Activated CD4-positive, alpha-beta T cell treated with anti-CD3 and anti-CD28 coated beads, Interleukin-2, amount 50 U/mL, for 16 hours (primary cell): Measurements from ENCODE around the gene PROZ.
"Not testable (repeated sequence)": the region's sequence is repeated elsewhere in the genome, so short reads cannot be mapped to it uniquely, and the experiment has no call there.

Experiments
- DNase-seq: peaks from one replicate; pipeline ENCODE4 v3.0.0-alpha.2; 2020

The PROZ gene

GRCh38 chr13:113158946-113159345 is 498 bp downstream of the PROZ start:
- no peak for DNase-seq

DNA sequence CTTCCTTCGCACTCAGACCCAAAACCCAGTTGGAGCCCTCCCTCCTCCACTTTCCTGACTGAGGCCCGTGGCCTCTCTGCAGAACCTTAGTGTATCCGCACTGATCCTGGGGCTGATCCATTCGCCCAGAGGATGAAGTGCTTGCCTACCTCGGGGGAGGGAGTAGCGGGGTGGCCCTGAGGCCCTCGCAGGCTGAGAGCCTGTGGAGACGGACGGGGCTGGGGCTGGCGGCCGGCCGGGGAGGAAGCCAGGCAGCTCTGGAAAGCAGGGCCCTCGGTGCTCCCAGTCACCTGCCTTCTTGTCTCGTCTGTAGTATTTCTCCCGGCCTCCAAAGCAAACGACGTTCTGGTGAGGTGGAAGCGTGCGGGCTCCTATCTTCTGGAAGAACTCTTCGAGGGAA is 1.3 kb downstream of the PROZ start:
- no peak for DNase-seq

DNA sequence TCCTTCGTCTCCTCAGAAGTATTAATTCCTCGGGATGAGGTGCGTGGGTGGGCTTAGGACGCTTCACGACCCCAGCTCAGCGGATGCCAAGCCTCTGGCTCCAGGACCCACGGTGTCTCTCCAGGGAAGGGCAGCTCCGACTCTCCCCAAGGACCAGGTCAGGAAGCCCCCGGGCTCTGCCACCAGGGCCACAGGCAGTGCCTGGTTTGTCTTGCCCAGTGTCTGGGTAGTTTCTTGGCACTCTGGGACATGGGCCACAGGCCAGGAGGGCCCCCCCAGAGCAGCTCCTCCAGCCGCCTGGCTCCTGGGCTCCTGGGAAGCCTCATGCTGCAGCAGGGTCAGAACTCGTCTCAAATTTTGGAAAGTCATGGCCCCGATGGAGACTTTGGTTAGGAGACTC is 2.5 kb downstream of the PROZ start:
- DNase-seq = no peak

GRCh38 chr13:113161433-113161832 is 3.0 kb downstream of the PROZ start:
- DNase-seq = no peak

GRCh38 chr13:113161975-113162374 is 3.5 kb downstream of the PROZ start:
- DNase-seq = not testable (repeated sequence)

DNA sequence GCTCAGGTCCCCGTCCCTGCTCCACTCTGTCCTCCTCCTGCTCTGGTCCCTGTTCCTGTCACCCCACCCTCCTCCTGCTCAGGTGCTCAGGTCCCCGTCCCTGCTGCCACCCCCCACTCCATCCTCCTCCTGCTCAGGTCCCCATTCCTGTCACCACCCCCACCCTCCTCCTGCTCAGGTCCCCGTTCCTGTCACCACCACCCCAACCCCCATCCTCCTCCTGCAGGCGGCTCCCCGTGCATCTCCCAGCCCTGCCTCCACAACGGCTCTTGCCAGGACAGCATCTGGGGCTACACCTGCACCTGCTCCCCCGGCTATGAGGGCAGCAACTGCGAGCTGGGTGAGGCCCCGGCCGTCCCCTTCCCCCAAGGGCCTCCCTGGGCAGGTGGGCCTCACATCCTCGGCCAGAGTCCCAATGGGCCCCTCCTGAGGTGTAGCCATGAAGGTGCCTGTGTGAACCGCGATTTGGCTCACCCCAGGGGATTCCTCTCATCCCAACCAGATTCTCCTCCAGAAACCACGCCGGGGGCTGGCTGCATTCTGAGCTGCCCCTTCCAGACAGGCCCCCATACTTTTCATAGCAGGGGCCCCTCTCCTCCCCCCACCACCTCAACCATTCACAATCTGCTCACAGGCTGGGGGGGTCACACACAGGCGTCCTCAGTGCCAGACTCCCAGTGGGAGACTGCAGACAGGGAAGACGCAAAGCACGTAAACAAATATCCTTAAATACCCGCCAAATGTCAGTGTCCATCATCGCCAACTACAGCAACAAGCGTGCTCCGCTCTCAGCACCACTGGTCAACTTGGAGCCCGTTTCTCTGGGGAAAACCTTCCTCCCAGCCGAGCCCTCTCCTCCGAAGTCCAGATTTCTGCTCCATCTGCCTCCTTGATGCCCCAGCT is 4.6 kb downstream of the PROZ start:
- no peak for DNase-seq

DNA sequence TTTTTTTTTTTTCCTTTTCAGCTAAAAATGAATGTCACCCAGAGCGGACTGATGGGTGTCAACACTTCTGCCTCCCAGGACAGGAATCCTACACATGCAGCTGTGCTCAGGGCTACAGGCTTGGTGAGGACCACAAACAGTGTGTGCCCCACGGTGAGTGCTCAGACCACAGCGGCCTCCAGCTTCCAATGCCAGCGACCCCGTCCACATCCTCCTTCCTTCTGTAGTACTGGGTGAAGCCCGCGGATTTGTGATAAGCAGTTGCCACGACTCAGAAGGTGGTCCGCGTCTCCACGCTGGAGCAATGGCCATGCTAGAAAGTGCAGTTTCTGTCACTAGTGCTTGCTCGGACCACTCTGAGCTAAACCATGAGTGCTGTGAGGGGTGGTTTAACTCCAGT is 6.0 kb downstream of the PROZ start:
- no peak for DNase-seq

DNA sequence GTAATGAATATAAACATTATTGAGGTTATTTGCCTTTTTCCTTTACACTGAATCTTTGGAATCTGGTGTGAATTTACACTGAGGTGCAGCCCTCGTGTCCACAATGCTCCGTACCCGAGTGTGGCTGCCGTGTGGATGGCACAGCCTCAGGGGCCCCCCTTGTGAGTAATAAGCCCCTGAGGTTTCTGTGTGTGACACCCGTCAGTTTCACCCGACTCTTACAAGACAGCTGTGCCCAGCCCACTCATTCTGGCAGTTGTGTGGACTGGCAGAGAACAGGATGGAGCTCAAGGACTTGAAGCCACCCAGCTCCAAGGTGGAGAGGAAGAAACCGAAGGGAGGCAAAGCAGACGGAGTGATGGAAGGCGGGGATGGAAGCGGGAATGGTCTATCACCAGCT is 7.8 kb downstream of the PROZ start:
- no peak for DNase-seq

GRCh38 chr13:113166681-113167080 is 8.2 kb downstream of the PROZ start:
- no peak for DNase-seq

DNA sequence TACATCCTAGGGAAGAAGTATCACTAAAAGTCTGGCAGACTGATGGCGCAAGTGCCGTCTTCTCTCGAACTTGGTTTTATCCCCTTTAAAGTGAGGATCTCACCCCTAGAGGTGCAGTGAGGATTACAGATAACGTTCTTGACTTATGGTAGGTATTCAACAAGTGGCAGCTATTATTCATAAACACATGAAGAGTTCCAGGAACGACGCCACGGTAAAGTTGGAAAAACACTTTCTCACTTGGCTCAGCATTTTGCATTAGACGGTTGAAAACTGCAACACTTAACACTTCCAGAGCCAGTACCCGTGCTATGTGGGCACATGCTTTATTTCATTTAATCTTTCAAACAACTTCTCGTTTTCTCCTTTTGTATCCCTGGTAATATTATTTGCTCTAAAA is 8.7 kb downstream of the PROZ start:
- DNase-seq = no peak

DNA sequence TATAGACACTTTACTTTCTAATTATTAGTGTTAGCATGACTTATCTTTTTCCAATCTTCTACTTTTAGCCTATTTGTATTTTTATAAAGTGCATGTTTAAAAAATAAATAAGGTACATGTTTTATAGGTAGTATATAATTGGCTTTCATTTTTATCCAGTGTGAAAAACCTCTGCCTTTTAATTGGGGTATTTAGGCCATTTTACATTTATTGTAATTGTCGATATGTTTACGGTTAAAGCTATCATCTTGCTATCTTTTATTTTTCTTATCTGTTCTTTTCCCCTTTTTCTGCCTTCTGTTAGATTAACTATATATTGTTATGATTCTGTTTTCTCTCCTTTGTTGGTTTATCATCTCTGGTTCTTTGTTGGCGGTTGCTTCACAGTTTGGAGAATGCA is 9.1 kb downstream of the PROZ start:
- no peak for DNase-seq

DNA sequence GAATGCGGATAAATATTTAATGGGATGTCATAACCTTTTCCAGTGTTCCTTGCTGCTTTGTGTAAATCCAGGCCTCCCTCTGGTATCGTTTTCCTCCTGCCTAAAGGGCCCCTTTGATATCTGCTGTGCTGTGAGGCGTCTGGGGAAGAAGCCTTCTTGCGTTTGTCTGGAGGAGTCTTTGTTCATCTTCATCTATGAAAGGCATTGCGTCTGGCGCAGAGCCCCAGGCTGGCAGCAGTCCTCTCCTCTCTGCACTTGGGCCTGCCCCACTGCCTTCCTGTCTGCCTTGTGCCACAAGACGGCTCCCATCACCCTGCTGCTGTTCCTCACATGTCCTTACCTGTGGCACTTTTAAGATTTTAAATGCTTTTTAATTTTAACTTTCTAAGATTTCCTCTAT is 9.8 kb downstream of the PROZ start:
- no peak for DNase-seq

DNA sequence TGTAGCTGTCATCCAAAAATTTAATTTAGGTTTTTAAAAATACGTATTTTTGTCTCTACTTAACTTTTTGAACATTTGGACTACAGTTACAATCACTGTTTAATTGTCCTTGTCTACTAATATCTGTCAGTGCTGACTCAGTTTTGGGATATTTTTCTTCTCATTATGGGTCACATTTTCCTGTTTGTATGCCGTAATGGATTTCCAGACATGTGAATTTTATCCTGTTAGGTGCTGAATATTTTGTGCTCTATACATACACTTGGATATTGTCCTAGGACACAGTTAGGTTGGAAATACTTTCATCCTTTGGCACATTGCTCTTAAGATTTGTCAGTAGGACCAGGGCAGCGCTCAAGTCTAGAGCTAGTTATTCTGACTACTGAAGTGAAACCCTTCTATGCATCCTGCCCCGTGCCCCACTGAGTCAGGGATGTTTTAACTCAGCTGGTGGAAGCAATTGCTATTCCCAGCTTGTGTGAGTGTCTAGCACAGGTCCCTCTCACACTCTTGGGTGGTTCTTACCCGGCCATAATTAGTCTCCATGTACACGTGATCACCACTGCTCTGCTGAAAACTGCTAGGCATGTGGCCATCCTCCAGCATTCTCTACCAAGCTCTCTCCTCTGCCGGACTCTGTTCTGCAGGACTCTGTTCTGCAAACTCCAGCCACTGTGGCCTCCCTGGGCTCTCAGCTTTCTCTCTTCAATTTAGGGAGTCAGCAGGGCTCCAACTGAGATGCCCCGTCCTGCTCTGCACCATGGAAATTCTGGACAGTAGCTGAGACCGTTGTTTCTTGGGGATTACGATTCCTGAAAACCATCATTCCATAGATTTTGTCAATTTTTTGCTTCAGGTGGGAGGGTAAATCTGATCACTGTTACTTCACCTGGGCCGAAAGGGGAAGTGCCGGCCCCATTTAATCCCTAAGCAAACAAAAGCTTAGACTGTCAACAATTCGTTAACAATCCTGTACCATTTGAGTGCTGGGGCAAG is 11.1 kb downstream of the PROZ start:
- DNase-seq = no peak

DNA sequence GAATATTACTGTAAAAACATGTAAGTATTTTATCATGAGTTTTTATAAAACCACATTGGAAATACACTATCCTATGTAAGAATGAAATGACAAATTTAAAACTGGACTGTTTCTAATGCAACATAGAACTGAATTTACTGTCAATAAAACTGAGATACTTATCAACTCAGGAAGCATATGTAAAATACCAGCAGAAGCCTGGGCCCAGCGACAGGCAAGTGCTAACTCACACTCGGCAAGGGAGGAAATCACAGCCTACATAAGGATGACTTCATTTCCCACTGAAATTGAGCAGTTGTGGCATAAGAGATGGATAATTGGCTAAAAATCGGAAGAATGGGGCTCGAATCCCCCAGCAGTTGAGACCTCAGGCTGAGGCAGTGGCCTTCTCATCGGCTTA is 12.1 kb downstream of the PROZ start:
- DNase-seq = no peak

- no peak for DNase-seq
Measured at GRCh38 chr13:113171250-113172125, 13.0 kb downstream of the PROZ start.

GRCh38 chr13:113172419-113172926 is 14.0 kb downstream of the PROZ start:
- no peak for DNase-seq

DNA sequence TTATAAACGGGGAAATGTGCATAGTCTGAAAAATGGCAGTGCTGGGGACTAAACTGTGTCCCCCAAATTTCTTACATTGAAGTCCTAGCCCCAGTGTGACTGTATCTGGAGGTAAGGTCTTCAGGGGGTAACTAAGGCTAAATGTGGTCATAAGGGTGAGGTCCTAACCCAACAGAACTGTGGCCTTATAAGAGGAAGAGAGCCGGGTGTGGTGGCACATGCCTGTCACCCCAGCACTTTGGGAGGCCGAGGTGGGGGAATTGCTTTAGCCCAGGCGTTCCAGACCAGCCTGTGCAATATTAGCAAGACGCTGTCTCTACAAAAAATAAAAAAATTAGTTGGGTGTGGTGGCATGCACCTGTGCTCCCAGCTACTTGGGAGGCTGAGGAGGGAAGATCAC is 17.8 kb downstream of the PROZ start:
- DNase-seq = peak; percentile 47

DNA sequence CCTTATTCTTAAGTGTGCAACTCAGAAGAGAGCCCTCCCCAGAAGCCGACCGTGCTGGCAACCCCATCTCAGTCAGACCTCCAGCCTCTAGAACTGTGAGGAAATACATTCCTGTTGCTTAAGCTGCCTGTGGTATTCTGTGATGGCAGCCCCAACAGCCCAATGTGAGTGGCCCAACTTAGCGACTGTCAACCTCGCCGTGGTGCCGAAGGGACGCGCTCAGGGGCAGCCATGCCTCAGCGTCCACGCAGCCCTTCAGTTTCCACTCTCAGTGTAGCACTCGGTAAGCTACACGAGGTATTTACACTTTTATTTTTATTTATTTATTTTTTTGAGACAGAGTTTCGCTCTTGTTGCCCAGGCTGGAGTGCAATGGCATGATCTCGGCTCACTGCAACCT is 18.4 kb downstream of the PROZ start:
- no peak for DNase-seq

DNA sequence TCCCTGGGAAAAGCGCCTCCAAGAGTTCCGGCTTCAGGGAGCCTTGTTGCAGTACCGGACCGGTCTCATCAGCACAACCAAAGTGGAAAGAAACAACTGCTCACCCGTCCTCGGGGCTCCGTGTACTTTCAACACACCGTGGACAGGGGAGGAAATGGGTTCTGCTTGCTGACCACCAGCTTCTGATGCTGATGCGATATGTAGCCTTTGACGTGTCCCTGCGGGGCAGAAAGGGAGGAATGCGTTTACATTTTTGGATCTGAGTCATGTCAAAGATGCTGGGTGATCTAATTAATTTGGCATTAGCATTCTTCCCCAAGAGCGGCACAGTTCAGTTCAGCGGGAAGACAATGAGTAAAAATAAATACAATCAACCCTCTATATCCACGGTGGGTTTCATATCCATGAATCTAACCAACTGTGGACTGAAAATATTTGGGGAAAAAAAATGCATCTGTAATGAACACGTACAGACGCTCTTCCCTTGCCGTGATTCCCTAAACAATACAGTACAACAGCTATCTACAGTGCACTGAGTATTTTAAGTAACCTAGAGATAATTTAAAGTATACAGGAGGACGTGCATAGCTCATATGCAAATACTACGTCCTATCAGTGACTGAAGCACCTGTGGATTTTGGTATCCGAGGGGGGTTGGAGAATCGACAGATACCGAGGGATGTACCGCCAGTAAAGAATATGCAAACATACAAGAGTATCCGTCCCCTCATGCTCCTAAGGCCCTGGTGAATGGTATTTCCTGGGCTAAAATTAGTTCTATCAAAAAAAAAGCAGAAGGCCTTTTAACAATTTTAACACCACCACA is 19.8 kb downstream of the PROZ start:
- no peak for DNase-seq

DNA sequence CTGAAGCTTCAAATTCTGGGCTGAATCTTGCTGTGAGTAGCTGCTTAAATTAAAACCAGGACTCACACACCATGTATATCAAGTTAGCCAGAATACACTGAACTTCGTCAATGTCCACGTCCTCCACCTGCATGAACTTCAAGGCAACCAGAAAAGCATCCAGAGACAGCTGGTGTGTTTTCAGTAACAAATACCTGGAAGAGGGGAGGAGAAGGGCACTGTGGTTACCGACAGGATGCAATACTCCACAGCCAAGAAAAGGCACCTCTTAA is 20.4 kb downstream of the PROZ start:
- DNase-seq = no peak

GRCh38 chr13:113179374-113180230 is 21.2 kb downstream of the PROZ start:
- DNase-seq = no peak
